Activated T-cell treated with anti-CD3 and anti-CD28 coated beads for 4 hours (primary cell): ENCODE data around the gene CTSL.

Source experiments
- DNase-seq: peaks from one replicate; pipeline ENCODE4 v3.0.0-alpha.2; 2020

The CTSL gene

DNA sequence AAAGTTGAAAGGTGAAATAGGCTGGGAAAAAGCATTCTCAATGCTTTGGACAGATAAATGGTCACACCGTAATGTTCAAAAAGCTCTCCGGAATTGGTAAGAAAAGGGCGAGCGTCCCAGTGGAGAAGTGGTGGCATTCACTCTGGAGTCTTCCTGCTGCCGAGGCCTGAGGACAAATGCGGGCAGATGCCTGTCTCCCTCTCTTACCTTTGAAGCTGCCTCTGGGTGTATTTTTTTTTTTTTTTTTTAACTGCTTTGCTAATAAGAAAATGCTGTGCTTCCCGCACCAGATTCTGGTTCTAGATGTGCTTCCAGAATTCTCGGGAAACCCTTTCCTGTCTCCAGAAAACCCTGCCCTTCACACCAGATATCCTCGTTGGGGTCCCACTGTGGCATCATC lies 24.4 kb upstream of the CTSL start:
- no peak for DNase-seq

DNA sequence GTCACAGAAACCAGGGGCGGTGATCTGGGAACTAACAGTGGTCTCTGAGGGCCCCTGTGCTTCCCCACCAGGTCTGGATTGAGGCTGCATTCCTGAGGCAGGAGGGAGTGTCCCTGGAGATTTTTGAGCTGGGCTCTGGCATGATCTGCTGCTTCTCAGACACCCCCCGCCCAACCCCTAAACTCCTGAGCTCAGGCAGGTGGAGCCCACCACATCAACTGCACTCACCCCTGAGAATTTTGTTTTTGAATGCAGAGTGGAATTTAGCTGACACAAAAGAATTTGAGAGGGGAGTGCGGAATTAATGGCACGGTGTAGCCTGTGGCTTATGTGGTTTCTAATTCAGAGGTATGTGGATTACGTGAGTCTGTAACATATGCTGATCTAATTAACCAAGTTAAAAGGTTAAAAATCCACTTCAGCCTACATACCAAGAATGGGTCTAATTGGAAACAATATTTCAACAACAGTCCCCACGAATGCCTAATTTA lies 23.9 kb upstream of the CTSL start:
- no peak for DNase-seq

DNA sequence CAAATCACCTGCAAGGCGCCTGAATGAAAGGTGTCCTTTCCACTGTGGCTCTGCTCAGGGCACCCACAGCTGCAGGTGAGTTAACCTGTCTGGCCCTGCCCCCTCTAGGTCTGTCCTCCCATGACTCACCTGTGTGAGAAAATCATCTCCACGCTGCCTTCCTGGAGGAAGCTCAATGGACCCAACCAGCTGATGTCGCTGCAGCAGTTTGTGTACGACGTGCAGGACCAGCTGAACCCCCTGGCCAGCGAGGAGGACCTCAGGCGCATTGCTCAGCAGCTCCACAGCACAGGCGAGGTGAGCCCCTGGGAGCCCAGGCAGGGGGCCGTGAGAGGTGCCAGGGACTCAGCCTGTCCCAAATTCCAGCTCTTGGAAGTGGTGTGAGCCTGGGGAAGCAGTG lies 23.0 kb upstream of the CTSL start:
- DNase-seq, result no peak

DNA sequence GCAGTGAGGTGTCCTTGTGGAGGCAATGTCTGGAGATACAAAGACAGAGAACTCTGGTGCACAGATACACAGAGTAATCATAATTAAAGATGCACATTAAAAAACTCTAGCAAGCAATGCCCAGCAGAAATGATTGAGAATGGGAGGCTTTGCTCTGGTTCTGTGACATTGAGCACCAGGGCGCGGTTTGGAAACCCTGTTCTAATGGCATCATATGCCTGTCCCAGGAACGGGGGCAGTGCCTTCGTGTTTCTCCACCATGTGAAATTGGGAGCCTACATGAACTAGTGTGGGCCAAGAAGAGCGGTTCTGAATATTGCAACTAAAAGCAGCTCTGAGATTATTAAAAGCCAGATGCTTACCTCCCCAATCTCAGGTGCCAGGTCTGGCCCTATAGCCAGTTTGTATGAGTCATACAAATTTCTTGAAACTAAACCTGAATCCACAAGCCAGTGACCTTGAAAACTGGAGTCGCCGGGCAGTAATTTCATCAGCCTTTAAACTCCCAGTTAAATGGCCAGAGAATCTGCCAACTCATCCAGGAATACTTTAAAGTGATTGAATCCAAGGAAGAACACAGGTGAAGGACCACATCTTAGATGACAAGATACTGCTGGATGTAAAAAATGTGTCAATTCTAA lies 22.2 kb upstream of the CTSL start:
- DNase-seq, result no peak

DNA sequence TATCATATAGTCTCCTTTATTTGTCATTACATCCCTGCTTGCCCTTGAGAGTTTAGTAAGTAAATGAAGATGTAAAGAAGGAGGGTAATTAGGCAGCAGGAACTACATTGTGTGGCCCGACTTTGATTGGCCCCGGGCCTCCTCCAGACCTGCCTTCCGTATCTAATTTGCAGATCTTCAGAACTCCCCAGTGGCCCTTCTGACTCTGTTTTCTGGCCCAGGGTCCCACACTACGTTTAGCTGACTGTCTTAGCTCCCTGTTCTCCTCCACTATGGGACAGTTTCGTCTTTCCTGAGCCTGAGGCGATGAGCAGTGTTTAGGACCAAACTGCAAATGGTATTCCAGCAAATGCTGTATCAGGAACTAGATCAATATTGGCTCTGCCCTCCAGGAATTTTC lies 21.6 kb upstream of the CTSL start:
- DNase-seq, result no peak

DNA sequence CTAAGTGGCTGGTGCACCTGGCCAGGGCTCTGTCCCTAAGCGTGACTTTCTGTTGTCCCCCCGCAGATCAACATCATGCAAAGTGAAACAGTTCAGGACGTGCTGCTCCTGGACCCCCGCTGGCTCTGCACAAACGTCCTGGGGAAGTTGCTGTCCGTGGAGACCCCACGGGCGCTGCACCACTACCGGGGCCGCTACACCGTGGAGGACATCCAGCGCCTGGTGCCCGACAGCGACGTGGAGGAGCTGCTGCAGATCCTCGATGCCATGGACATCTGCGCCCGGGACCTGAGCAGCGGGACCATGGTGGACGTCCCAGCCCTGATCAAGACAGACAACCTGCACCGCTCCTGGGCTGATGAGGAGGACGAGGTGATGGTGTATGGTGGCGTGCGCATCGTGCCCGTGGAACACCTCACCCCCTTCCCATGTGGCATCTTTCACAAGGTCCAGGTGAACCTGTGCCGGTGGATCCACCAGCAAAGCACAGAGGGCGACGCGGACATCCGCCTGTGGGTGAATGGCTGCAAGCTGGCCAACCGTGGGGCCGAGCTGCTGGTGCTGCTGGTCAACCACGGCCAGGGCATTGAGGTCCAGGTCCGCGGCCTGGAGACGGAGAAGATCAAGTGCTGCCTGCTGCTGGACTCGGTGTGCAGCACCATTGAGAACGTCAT lies 19.7 kb upstream of the CTSL start:
- no peak for DNase-seq

DNA sequence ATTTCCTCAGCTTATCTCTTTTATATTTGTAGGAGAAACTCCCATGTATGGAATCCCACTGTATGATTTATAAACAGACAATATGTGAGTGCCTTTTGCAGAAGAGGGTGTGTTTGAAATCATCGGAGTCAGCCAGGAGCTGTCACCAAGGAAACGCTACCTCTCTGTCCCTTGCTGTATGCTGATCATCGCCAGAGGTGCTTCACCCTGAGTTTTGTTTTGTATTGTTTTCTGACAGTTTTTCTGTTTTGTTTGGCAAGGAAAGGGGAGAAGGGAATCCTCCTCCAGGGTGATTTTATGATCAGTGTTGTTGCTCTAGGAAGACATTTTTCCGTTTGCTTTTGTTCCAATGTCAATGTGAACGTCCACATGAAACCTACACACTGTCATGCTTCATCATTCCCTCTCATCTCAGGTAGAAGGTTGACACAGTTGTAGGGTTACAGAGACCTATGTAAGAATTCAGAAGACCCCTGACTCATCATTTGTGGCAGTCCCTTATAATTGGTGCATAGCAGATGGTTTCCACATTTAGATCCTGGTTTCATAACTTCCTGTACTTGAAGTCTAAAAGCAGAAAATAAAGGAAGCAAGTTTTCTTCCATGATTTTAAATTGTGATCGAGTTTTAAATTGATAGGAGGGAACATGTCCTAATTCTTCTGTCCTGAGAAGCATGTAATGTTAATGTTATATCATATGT lies 18.0 kb upstream of the CTSL start:
- DNase-seq, result no peak

DNA sequence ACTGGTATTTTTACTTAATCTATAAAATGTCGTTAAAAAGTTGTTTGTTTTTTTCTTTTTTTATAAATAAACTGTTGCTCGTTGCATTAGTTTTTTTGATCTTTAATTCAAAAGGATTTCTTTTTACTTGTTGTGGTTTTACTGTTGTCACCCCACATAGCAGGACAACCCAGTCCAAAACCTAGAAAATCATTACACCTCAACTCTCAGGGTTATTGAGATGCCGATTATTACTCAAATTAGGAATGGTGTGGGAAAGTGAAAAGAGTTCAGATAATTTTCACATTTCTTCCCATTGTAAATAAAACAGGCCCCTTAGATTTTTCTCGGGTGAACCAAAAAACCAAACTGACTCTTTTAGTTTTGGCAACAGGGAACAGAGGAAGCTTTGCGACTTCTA lies 17.4 kb upstream of the CTSL start:
- no peak for DNase-seq

DNA sequence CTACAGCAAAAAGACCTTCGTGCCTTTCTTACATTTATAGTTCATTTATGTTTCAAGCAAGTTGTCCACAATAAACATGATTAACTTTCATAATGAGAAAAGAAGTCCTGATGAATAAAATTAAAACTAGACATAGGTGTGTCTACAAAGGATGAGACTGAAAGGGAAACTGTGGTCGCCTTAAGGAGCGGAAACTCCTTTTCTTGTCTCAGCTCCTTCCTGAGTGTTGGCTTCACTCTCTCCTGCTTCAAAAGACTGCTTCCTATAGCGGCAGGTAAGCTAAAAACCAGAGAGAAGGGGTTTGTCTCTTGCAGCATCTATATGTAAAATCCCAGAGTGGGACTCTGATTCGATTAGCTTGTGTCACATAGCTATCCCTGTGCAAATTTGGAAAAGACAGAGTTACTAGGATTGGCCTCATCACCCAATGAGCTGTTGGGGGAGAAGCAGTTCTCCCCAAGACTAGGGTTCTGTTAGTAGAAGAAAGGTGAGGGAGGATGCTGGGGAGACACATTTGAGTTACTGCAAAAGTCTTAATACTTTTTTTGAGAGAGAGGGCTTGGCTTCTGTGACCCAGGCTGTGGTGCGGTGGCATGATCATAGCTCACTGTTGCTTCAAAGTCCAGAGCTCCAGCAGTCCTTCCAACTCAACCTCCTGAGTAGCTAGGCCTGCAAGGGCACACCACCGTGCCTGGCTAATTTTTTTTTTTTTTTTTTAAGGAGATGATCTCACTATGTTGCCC lies 16.8 kb upstream of the CTSL start:
- no peak for DNase-seq

DNA sequence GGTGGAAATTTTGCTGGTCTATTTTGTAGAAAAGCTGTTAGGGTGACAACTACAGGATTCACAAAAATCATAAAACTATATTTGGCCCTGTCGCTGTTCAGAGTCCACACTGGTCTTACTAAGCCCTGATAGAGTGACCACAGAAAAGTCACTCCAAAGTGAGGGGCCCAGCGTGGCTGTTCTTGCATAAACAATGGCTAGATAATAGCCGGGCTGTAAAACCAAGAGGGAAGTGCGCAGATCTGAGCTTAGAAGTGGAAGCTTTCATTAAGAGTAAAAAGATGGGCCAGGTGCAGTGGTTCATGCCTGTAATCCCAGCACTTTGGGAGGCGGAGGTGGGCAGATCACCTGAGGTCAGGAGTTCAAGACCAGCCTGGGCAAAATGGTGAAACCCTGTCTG lies 15.5 kb upstream of the CTSL start:
- DNase-seq, result no peak

DNA sequence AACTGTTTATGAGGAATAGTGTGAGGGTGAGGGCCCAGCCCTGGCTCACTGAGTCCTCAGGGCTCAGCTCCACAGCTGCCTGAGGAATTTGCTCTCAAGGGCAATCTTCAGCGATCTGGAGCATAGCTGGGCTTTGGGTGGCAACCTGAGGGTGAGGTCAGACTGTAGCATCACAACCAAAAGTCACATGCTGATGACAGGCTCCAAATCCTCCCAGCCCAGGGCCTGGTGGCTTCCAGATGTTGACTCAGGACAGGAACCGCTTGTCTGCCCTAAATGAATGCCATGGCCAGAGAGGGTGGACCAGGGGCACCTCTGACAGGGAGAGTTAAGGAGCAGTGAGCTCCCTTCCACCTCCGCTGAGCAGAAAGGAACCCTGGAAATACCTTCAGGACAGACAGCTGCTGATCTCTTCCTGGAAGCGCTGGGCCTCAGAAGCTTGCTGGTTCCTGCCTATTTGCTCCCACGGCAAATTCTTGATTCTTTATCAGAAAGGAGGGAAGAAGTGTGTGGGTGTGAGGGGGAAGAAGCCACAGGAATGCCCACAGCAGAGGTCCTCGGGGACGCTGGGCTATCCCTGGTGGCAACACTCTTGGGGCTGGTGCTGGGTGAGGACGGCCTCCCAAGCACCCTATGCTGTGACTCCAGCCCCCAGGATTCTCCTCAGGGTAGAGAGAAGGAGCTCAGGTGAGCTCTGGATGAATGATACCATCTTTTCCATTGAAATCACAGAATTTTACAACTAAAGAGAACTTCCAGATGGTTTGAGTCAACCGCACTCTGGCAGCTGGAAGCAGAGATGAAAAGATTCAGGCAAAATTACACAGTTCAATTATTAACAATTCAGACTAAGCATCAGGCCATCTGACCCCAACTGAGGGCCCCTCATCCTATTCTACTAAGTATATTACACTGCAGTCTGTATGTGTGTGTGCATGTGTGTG lies 13.8 kb upstream of the CTSL start:
- no peak for DNase-seq

DNA sequence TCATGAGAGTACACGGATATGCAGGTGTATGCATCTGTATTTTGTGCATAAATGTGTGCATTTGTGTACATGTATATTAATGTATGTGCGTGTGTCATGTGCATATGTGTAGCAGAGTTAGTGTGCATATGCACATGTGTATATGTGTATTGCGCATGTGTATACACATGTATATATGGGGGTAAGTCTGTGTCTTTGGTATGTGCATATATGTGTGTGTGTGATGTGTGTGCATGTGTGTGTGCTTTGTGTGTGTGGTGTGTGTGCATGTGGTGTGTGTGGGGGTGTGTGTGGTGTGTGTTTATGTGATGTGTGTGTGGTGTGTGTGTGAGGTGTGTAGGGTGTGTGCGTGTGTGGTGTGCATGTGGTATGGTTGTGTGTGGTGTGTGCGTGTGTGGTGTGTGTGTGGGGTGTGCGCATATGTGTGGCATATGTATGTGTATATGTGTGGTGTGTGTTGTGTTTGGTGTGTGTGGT lies 13.1 kb upstream of the CTSL start:
- no peak for DNase-seq

DNA sequence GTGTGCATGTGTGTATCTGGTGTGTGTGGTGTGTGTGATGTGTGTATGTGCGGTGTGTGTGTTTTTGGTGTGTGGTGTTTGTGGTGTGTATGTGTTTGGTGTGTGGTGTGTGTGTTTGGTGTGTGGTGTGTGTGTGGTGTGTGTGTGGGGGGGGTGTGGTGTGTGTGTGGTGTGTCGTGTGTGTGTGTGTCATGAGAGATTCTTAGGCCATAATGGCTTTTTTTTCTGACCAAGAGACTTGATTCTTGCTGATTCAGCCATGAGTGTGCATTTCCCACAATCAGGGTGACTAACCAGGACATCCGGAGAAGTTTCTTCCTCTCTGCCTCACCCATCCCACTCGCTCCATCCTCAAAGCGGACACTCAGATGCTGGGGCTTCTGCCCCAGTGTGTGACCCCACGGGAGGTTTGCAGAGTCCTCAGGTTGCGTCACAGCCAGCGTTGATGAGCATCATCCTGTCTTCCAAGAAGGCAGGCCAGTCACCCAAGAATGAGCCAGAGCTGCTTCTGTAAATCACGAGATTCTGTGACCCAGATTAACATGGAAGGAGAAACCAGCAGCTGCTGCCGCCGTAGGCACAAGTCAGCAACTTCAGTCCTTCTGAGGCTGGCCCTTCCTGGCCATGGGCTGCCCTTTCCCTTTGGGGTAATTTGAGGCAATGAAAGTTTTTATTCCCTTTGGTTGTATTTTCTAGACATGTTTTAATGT lies 12.5 kb upstream of the CTSL start:
- no peak for DNase-seq

DNA sequence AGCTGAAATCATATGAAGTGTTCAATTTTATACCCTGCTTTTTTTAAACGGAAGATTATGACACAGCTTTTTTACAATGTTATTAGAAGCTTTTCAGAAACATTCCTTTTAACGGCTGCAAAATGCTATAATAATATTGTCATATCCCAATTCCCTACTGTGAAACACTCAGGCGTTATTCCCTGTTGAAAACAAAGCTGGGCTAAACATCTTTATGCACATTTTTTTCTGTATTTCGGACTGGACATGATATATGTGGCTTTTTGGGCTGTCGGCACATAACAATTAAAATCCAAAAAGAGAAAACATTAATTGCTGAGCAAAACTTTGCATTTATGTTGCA lies 12.0 kb upstream of the CTSL start:
- no peak for DNase-seq

DNA sequence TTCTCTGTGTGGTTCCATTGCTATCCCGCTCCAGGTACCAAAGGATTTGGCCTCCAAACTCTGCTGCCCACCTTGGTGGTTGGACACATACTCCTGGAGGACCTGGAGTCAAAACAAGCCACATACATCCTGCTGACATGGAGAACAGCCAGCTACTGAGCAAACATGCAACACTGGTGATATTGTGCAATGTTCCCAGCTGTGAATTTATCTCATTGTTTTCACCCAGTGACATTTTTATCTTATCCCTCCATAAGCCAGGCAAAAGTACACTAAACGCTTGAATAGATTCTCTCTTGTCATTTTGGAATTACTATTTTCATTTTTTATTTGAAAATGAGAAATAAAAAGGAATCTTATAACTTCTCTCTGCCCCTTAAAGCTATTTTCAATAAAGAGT lies 11.1 kb upstream of the CTSL start:
- DNase-seq, result no peak

DNA sequence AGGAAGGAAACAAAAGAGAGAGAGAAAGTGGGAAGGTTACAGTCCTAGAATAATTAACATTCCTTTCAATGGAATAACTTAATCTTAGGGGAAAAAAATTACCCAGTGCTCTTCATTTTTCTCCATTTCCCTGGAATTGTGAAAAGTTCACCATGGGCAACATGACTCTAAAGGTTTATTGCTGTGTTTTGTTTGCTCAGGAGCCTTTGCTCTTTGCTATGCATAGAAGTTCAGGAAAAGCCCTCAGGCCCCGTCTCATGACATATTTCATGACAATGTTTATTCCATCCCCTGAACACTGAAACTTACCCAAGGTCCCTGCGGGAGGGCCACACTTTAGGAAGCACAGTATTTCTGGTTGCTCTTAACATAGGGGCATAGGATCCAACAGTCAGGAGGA lies 9.8 kb upstream of the CTSL start:
- no peak for DNase-seq

DNA sequence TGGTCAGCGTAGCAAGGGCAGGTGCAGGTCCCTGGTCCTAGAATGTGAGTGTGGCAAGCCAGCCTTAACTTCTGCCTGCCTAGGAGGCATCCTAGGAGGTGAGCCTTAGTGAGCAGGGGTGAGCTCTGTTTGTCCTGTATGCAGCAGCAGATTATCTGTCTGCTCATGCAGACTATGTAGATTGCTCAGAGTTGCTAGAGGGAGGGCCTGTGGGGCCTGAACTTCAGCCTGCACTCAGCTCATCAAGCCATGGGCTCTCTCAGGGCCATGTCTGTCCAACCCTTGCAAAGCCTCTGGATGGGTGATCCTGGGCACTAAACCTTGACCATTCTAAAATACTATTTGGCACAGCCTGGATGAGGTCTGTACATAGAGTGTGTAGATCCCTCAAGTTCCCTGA lies 8.5 kb upstream of the CTSL start:
- no peak for DNase-seq

DNA sequence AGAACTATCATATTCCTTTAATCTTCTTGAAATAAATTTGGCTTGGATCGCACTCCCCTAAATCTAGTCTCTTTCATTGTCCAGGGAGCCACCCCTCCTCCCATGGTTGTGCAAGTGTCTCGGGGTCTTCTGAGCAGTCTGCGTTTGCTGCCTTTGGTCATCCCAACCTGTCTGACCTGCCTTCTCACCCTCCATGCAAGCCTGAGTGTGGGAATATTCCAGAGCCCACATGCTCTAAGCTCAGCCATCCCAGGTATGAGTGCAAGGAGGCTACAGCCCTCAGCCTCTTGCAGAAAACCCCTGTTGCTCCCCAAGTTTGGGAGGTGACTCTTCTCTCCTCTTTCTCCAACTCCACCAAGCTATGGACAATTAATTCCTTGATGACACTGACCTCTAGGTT lies 7.7 kb upstream of the CTSL start:
- DNase-seq, result no peak

DNA sequence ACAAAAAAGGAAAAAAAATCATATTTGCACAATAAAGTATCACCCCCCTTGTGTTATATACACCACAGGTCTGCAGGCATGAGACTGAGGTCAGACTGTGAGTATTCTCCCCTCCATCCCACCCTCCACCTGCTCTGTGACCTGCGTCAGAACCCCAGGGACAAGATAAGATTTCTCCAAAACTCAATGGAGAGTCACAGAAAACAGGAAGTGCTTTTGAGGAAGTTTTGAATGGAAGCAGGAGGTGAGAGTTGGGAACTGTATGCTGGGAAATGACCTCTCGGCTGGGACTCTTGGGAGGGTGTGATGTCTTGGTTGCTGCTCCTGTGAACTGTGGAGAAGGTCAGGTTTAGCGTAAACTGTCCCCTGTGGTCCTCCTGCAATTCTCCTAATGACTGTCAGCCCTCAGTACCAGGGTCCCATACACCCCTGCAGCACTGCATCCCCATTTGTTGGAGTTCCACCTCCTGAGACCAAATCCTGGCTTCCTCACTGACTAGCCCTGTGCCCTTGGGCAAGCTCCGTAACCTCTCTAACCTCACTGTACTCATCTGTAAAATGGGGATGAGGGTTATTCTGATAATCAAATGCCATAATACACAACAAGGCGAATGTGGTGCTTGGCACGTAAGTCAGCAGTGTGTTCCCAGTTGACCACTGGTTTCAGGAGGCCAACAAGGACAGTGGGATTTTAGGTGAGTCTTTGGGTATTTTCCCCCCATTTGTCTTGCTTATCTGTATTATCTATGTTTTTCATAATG lies 6.9 kb upstream of the CTSL start:
- DNase-seq, result no peak

DNA sequence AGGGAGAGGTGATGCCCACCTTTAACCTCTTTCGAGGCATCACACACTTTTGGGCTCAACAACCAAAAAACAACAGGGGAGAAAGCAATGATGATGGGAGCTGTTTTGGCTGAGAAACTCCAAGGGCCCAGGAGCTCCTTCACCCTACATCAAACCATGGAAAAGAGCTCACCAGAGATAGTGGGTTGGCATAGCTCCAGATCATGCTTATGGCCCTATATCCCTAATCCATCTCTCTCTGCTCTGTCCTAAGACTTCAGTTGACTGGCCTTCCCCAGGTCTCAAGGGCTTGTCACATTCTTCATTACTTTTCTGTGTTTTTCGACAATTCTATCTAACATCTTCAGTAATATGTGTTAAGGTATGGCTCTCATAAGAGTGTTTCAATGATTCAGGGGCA lies 5.7 kb upstream of the CTSL start:
- no peak for DNase-seq
